Activated T-cell treated with anti-CD3 and anti-CD28 coated beads for 1 hour (primary cell): Measurements from ENCODE around the gene MAP1B.

Experiments
- DNase-seq: peaks from one replicate; pipeline ENCODE4 v3.0.0-alpha.2; 2020; ENCODE audit warnings: low read depth

The MAP1B gene

GRCh38 chr5:72252574-72253155 is 145.4 kb downstream of the MAP1B start:
- DNase-seq: no peak

GRCh38 chr5:72255237-72255636 is 148.0 kb downstream of the MAP1B start:
- DNase-seq: no peak

- no peak for DNase-seq
Measured at GRCh38 chr5:72255670-72256069, 148.4 kb downstream of the MAP1B start.

GRCh38 chr5:72256536-72256935 is 149.3 kb downstream of the MAP1B start:
- no peak for DNase-seq
